Osteoblast (primary cell): ENCODE results near the gene NR2F6. TPM values are rescaled to one million over a fixed set of nuclear protein-coding genes. Genes with fewer than 3 reads are reported as not detected.

Experiments used
- DNase-seq: peaks from one replicate; pipeline ENCODE4 v3.0.0; 2011; ENCODE audit warnings: low spot score, mixed read lengths; ENCODE audit not compliant: insufficient read length; ENCODE audit errors: missing footprints
- H2AFZ ChIP-seq: 2 replicates; pipeline ENCODE4 v1.6.0; 2011; ENCODE audit warnings: mild to moderate bottlenecking, low read length
- H3K27ac ChIP-seq: 2 replicates; pipeline ENCODE4 v1.5.1; 2011; ENCODE audit warnings: mild to moderate bottlenecking, low read depth, low read length, moderate library complexity
- H3K27me3 ChIP-seq: 2 replicates; pipeline ENCODE4 v1.6.0; 2012; ENCODE audit warnings: mild to moderate bottlenecking, control low read depth, inconsistent platforms, low read length, moderate library complexity; ENCODE audit not compliant: insufficient read depth
- H3K36me3 ChIP-seq: 2 replicates; pipeline ENCODE4 v1.5.1; 2011; ENCODE audit warnings: mild to moderate bottlenecking, low read length, control low read depth, moderate library complexity; ENCODE audit not compliant: insufficient read depth
- H3K4me1 ChIP-seq: 2 replicates; pipeline ENCODE4 v1.5.1; 2011; ENCODE audit warnings: mild to moderate bottlenecking, low read length, control low read depth, moderate library complexity; ENCODE audit not compliant: insufficient read depth
- H3K4me2 ChIP-seq: 2 replicates; pipeline ENCODE4 v1.6.0; 2011; ENCODE audit warnings: mild to moderate bottlenecking, low read length; ENCODE audit not compliant: insufficient read depth
- H3K4me3 ChIP-seq: fragments of 200-600 bp; sonication (generic); 3 replicates; pipeline ENCODE4 v1.5.1; 2012; ENCODE audit warnings: mild to moderate bottlenecking, low read length, inconsistent platforms; ENCODE audit not compliant: insufficient read depth
- H3K79me2 ChIP-seq: 2 replicates; pipeline ENCODE4 v1.6.0; 2012; ENCODE audit warnings: mild to moderate bottlenecking, low read length, control low read depth, inconsistent platforms; ENCODE audit not compliant: insufficient read depth
- H3K9me3 ChIP-seq: 2 replicates; pipeline ENCODE4 v1.5.1; 2011; ENCODE audit warnings: low read depth, low read length, control low read depth
- H4K20me1 ChIP-seq: 2 replicates; pipeline ENCODE4 v1.6.0; 2012; ENCODE audit warnings: mild to moderate bottlenecking, low read length, control low read depth; ENCODE audit not compliant: insufficient read depth
- CTCF ChIP-seq: IDR thresholded peaks from 2 replicates; pipeline ENCODE4 v1.5.1; 2011; ENCODE audit warnings: mild to moderate bottlenecking, low read depth, low read length, moderate library complexity; ENCODE audit errors: extremely low read depth
- total RNA-seq: library from RNA; depleted of rRNA; stranded (reverse); fragments of >200 nt; gene quantifications from 2 replicates; pipeline ENCODE4 v1.2.3, GENCODE V29; 2012

Gene NR2F6
- total RNA-seq, 1 donor: 32.2 TPM

DNA sequence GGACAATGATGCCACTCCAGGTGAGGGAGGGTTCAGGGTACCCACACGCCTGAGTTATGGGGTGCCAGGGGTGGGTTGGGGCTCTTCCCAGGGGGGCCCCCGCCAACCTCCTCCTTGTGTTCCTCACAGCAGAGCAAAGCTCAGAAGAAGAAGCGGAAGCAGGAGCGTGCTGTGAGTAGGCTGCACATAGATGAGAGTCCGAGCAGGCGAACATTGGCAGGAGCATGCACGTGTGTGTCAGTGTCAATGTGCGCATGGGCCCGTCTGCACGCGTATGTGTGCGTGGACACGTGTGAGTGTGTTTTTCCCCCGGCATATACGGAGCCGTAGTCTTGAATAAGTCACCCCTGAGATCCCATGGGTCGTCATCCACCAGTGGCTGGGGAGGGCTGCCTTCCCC is 43.0 kb downstream of the NR2F6 start:
- no peak overlapping the region for H3K27ac ChIP-seq
- no peak overlapping the region for H3K4me2 ChIP-seq
- H3K4me3 ChIP-seq: no peak overlapping the region
- no peaks in the 10 kb centered on the region for H3K9me3 ChIP-seq
- no peaks in the 10 kb centered on the region for H3K4me1 ChIP-seq
- H3K79me2 ChIP-seq: no peaks in the 10 kb centered on the region
- peaks cover 6% of the 10 kb centered on the region for H4K20me1 ChIP-seq
- no peaks in the 10 kb centered on the region for H3K27me3 ChIP-seq
- no peak overlapping the region for H2AFZ ChIP-seq
- peak; percentile 50 for DNase-seq
- H3K36me3 ChIP-seq: peaks cover 79% of the 10 kb centered on the region
- no peak for TF ChIP-seq CTCF

DNA sequence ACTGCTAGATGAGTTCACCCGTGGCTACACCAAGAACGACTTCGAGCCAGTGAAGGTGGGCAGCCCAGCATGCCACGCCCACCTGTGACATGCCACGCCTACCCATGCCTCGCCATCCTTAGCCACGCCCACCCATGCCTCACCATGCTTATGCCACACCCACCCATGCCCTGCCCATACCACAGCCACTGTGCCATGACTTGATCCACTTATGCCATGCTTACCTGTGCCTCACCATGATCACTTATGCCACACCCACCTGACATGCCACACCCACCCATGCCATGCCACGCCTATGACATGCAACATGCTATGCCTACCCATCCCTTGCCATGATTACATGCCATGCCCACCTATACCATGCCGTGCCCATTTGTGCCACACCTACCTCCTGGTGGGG is 43.5 kb downstream of the NR2F6 start:
- Histone ChIP-seq H4K20me1 (peaks cover 6% of the 10 kb centered on the region), H3K27me3 (no peaks in the 10 kb centered on the region), H3K4me3 (no peak overlapping the region), H3K9me3 (no peaks in the 10 kb centered on the region), H2AFZ (no peak overlapping the region), H3K4me2 (no peak overlapping the region), H3K4me1 (no peaks in the 10 kb centered on the region), H3K79me2 (no peaks in the 10 kb centered on the region), H3K36me3 (peaks cover 83% of the 10 kb centered on the region), H3K27ac (no peak overlapping the region)
- TF ChIP-seq CTCF: no peak
- peak; percentile 93 for DNase-seq

DNA sequence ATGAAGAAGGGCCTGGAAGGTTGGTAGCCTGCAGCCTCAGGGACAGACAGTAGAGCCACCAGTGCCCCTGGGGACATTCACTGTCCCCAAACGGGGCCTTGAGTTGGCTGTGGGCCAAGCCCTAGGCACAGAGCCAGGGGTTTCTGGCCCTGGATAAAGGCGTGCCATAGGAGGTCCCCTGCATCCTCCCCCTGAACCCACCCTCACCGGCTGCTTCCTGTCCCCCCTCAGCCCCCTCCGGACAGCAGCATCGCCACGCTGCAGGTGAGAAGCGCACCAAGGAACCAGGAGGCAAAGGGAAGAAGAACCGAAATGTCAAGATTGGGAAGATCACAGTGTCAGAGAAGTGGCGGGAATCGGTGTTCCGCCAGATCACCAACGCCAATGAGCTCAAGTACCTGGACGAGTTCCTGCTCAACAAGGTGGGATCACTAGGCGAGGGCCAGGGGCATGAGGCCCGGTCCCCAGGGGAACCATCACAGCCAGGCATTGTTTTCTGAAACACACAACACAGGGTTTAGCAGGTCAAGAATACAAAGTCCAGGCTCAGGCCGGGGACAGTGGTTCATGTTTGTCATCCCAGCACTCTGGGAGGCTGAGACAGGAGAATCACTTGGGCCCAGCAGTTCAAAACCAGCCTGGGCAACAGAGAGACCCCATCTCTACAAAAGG is 45.2 kb downstream of the NR2F6 start:
- no peak overlapping the region for H3K27ac ChIP-seq
- no peaks in the 10 kb centered on the region for H3K9me3 ChIP-seq
- no peaks in the 10 kb centered on the region for H3K79me2 ChIP-seq
- no peak for TF ChIP-seq CTCF
- H3K36me3 ChIP-seq: peaks cover 71% of the 10 kb centered on the region
- H3K4me3 ChIP-seq: no peak overlapping the region
- no peaks in the 10 kb centered on the region for H3K27me3 ChIP-seq
- H4K20me1 ChIP-seq: peaks cover 6% of the 10 kb centered on the region
- H3K4me2 ChIP-seq: no peak overlapping the region
- peak; percentile 71 for DNase-seq
- H2AFZ ChIP-seq: no peak overlapping the region
- H3K4me1 ChIP-seq: no peaks in the 10 kb centered on the region

- peak; percentile 61 for DNase-seq
- Histone ChIP-seq H3K27me3 (no peaks in the 10 kb centered on the region), H3K36me3 (peaks cover 75% of the 10 kb centered on the region), H3K4me3 (no peak overlapping the region), H3K4me1 (no peaks in the 10 kb centered on the region), H2AFZ (no peak overlapping the region), H3K9me3 (no peaks in the 10 kb centered on the region), H3K4me2 (no peak overlapping the region), H3K27ac (no peak overlapping the region), H3K79me2 (no peaks in the 10 kb centered on the region), H4K20me1 (peaks cover 6% of the 10 kb centered on the region)
- TF ChIP-seq CTCF: no peak
Observed at GRCh38 chr19:17197666-17198065, 48.1 kb downstream of the NR2F6 start.
